Measurements from ENCODE around the gene TAF1.

- TF ChIP-seq CTCF (IDR thresholded peaks at IDR 0.05; ENCODE audit: control extremely low read depth in 1 of 3, insufficient read depth in 1 of 3, low read depth in 1 of 3, low read length in 3 of 3), result no peak
- no peak for TF ChIP-seq EZH2 (IDR thresholded peaks at IDR 0.05; ENCODE audit: low read depth, low read length, severe bottlenecking)
- no peak for TF ChIP-seq SP1 (IDR thresholded peaks at IDR 0.05; ENCODE audit: low read depth, low read length)
- TF ChIP-seq CREB1 (IDR thresholded peaks at IDR 0.05), result no peak
- TF ChIP-seq EP300 (IDR thresholded peaks at IDR 0.05; ENCODE audit: borderline replicate concordance in 1 of 2, low read depth in 2 of 2, low read length in 2 of 2), result no peak
- TF ChIP-seq KDM4A (IDR thresholded peaks at IDR 0.05; ENCODE audit: low read depth, low read length, severe bottlenecking), result no peak
- TF ChIP-seq BACH1 (IDR thresholded peaks at IDR 0.05; ENCODE audit: low read length), result no peak
- TF ChIP-seq POLR2A (IDR thresholded peaks at IDR 0.05; ENCODE audit: control extremely low read depth in 1 of 2, low read depth in 2 of 2, low read length in 2 of 2), result no peak
- no peak for TF ChIP-seq CHD2 (IDR thresholded peaks at IDR 0.05; ENCODE audit: low read length)
- TF ChIP-seq MAX (IDR thresholded peaks at IDR 0.05), result no peak
Observed at GRCh38 chrX:71510161-71510560, 144.0 kb downstream of the TAF1 start.

All from H1 (cell line).